ENCODE measurements around the gene PGLYRP2. TPM values are rescaled to one million over a fixed set of nuclear protein-coding genes. Genes with fewer than 3 reads are reported as not detected.

The PGLYRP2 gene
- not detected in 2 replicates for total RNA-seq

GRCh38 chr19:15479391-15480345 lies at the start of gene PGLYRP2:
TSS of gene PGLYRP2 (minus strand) at chr19:15479501. CDS start at chr19:15479371, 130 bp downstream.

GRCh38 chr19:15508035-15508710 lies 28.9 kb upstream of the PGLYRP2 start, which contains the start of gene CYP4F22:
TSS of gene CYP4F22 (plus strand) at chr19:15508525. CDS start at chr19:15525337, 16,812 bp downstream.

GRCh38 chr19:15464394-15465385 lies 14.6 kb downstream of the PGLYRP2 start, which contains the start of gene RASAL3:
TSS of gene RASAL3 (minus strand) at chr19:15464544. CDS start at chr19:15464358, 186 bp downstream.

GRCh38 chr19:15449620-15450527 lies 29.4 kb downstream of the PGLYRP2 start, which contains the start of gene WIZ:
TSS of gene WIZ (minus strand) at chr19:15449956. CDS start at chr19:15448307, 1,649 bp downstream.

Other genes starting within 250 kb of the PGLYRP2 start
- gene EPHX3, start 247.1 kb downstream of the PGLYRP2 start, total RNA-seq, result 0.09 TPM in 1 of 2 replicates, not detected in the other
- 9.1 and 9.4 TPM in 2 replicates for gene BRD4, start 147.0 kb downstream of the PGLYRP2 start, total RNA-seq
- gene AKAP8, start 99.7 kb downstream of the PGLYRP2 start, total RNA-seq, result 11.5 and 12.7 TPM in 2 replicates
- gene AKAP8L, start 60.5 kb downstream of the PGLYRP2 start, total RNA-seq, result 59.9 and 62.3 TPM in 2 replicates
- 3.4 and 4.5 TPM in 2 replicates for gene WIZ, start 29.5 kb downstream of the PGLYRP2 start, total RNA-seq
- 0.09 TPM in 1 of 2 replicates, not detected in the other for gene RASAL3, start 15.0 kb downstream of the PGLYRP2 start, total RNA-seq
- not detected in 2 replicates for gene CYP4F22, start 29.0 kb upstream of the PGLYRP2 start, total RNA-seq
- gene CYP4F8, start 135.7 kb upstream of the PGLYRP2 start, total RNA-seq, result 0.14 TPM in 1 of 2 replicates, not detected in the other
- not detected in 2 replicates for gene CYP4F3, start 161.4 kb upstream of the PGLYRP2 start, total RNA-seq
- 0.18 TPM in 1 of 2 replicates, not detected in the other for gene CYP4F12, start 193.6 kb upstream of the PGLYRP2 start, total RNA-seq
- gene OR10H2, start 248.5 kb upstream of the PGLYRP2 start, total RNA-seq, result not detected in 2 replicates